GM12878 (cell line): ENCODE measurements around the gene KIF17. TPM values are rescaled to one million over a fixed set of nuclear protein-coding genes. Genes with fewer than 3 reads are reported as not detected.

Experiments
- ATAC-seq: fragments of 200-7000 bp; cut with Tn5 transposase; 3 replicates; pipeline ENCODE4 v1.9.1; 2020; ENCODE audit warnings: mild to moderate bottlenecking, moderate library complexity
- BruUV-seq: library from RNA; stranded (reverse); fragments of 400-500 nt; replicated peaks from 2 replicates; lab custom pipeline; 2021; lab: Mats Ljungman, UMichigan
- CTCF ChIA-PET: fragments of 300-600 bp; sonication (Branson Sonifier 250); formaldehyde crosslinking; extraction: SDS; loops from one replicate; lab custom pipeline; 2021; ENCODE audit warnings: inconsistent platforms; lab: Yijun Ruan, JAX
- POLR2A ChIA-PET: fragments of 350-600 bp; formaldehyde crosslinking; extraction: SDS; loops from one replicate; lab custom pipeline; 2021; ENCODE audit warnings: inconsistent platforms; lab: Charles Lee
- RAD21 ChIA-PET: fragments of 300-600 bp; sonication (Branson Sonifier 250); formaldehyde crosslinking; loops from one replicate; lab custom pipeline; 2023; ENCODE audit warnings: antibody characterized with exemption; ENCODE audit not compliant: unreplicated experiment; lab: Charles Lee
- SMC1A ChIA-PET: fragments of 300-600 bp; sonication (Branson Sonifier 250); formaldehyde crosslinking; loops from one replicate; lab custom pipeline; 2023; ENCODE audit not compliant: unreplicated experiment, uncharacterized antibody; lab: Charles Lee
- DNase-seq: peaks from one replicate; pipeline ENCODE4 v3.0.0-alpha.2; 2011; ENCODE audit warnings: low read depth, low spot score
- FAIRE-seq: peaks from 3 replicates; lab custom pipeline; 2011; peaks lifted over from hg19 to GRCh38; lab: Jason Lieb, UNC
- H2AFZ ChIP-seq: 2 replicates; pipeline ENCODE4 v1.6.0; 2011; ENCODE audit warnings: low read depth, low read length, control low read depth; ENCODE audit not compliant: control insufficient read depth
- H3K27ac ChIP-seq: 2 replicates; pipeline ENCODE4 v1.5.1; 2011; ENCODE audit warnings: control low read depth; ENCODE audit not compliant: control insufficient read depth, insufficient read depth
- H3K27me3 ChIP-seq, 2 experiments: replicated peaks in 1 of 2; 2 replicates each; pipeline versions ENCODE4 v1.6.0 to v1.6.1; 2011; ENCODE audit warnings: low read length in 1 of 2; ENCODE audit not compliant: control insufficient read depth in 2 of 2, insufficient read depth in 2 of 2
- H3K36me3 ChIP-seq, 2 experiments: 2 replicates each; pipeline ENCODE4 v1.5.1; 2011; ENCODE audit warnings: low read length in 1 of 2; ENCODE audit not compliant: control insufficient read depth in 2 of 2, insufficient read depth in 2 of 2
- H3K4me1 ChIP-seq: 2 replicates; pipeline ENCODE4 v1.6.1; 2011; ENCODE audit warnings: mild to moderate bottlenecking, low read length, moderate library complexity, mixed read lengths; ENCODE audit not compliant: control insufficient read depth, insufficient read depth
- H3K4me2 ChIP-seq: 2 replicates; pipeline ENCODE4 v1.6.0; 2011; ENCODE audit warnings: control low read depth; ENCODE audit not compliant: control insufficient read depth, insufficient read depth
- H3K4me3 ChIP-seq: fragments of 200-600 bp; sonication (generic); 2 replicates; pipeline ENCODE4 v1.5.1; 2016
- H3K79me2 ChIP-seq: 2 replicates; pipeline ENCODE4 v1.6.0; 2011; ENCODE audit warnings: low read length; ENCODE audit not compliant: control insufficient read depth, insufficient read depth
- H3K9ac ChIP-seq: 2 replicates; pipeline ENCODE4 v1.8.0; 2011; ENCODE audit warnings: low read length, control low read depth, mixed read lengths; ENCODE audit not compliant: control insufficient read depth, insufficient read depth
- H3K9me3 ChIP-seq: replicated peaks from 3 replicates; pipeline ENCODE4 v1.5.1; 2011; ENCODE audit warnings: mild to moderate bottlenecking, low read length; ENCODE audit not compliant: control insufficient read depth, insufficient read depth
- H4K20me1 ChIP-seq: 2 replicates; pipeline ENCODE4 v1.6.0; 2011; ENCODE audit not compliant: control insufficient read depth, insufficient read depth
- CBFB ChIP-seq: IDR thresholded peaks from 2 replicates; pipeline ENCODE4 v1.6.1; 2016; ENCODE audit warnings: antibody characterized with exemption, low read depth
- CREM ChIP-seq: IDR thresholded peaks from 2 replicates; pipeline ENCODE4 v1.6.1; 2014; ENCODE audit warnings: antibody characterized with exemption, low read depth
- ETV6 ChIP-seq, 2 experiments: fragments of 450-650 bp in 1 of 2; IDR thresholded peaks in 1 of 2; conservative IDR thresholded peaks in 1 of 2; 2 replicates each; pipeline ENCODE4 v1.6.1; 2014; ENCODE audit warnings: antibody characterized with exemption in 1 of 2, borderline replicate concordance in 1 of 2, low read depth in 1 of 2, mild to moderate bottlenecking in 1 of 2, moderate library complexity in 1 of 2
- IKZF1 ChIP-seq: fragments of 450-650 bp; conservative IDR thresholded peaks from 2 replicates; pipeline ENCODE4 v1.6.1; 2017; ENCODE audit warnings: antibody characterized with exemption, mild to moderate bottlenecking
- IKZF2 ChIP-seq, 2 experiments: fragments of 450-650 bp; IDR thresholded peaks; 2 replicates each; pipeline ENCODE4 v1.6.1; 2017; ENCODE audit warnings: mild to moderate bottlenecking in 2 of 2, moderate library complexity in 2 of 2
- LARP7 ChIP-seq: fragments of 450-650 bp; IDR thresholded peaks from 2 replicates; pipeline ENCODE4 v1.6.1; 2017; ENCODE audit warnings: mild to moderate bottlenecking
- MEF2B ChIP-seq: fragments of 450-650 bp; IDR thresholded peaks from 2 replicates; pipeline ENCODE4 v1.6.1; 2018; ENCODE audit warnings: mild to moderate bottlenecking, moderate library complexity; ENCODE audit not compliant: partially characterized antibody, poor library complexity, severe bottlenecking
- SMAD1 ChIP-seq: fragments of 450-650 bp; IDR thresholded peaks from 2 replicates; pipeline ENCODE4 v1.6.1; 2018; ENCODE audit warnings: mild to moderate bottlenecking, low read depth; ENCODE audit not compliant: partially characterized antibody
- SUZ12 ChIP-seq: fragments of 200-600 bp; sonication (generic); IDR thresholded peaks from one replicate; pipeline ENCODE4 v1.6.1; 2018; ENCODE audit warnings: antibody characterized with exemption, mild to moderate bottlenecking; ENCODE audit not compliant: unreplicated experiment
- TAF1 ChIP-seq: IDR thresholded peaks from 2 replicates; pipeline ENCODE4 v1.6.1; 2011; ENCODE audit warnings: mild to moderate bottlenecking, low read depth, low read length, borderline replicate concordance
- TCF12 ChIP-seq: IDR thresholded peaks from 2 replicates; pipeline ENCODE4 v1.6.1; 2011; ENCODE audit warnings: low read depth, mild to moderate bottlenecking, low read length
- YY1 ChIP-seq: IDR thresholded peaks from 2 replicates; pipeline ENCODE4 v1.6.1; 2011; ENCODE audit warnings: low read depth, mild to moderate bottlenecking, low read length
- ZNF217 ChIP-seq: fragments of 450-650 bp; IDR thresholded peaks from 2 replicates; pipeline ENCODE4 v1.6.1; 2017; ENCODE audit warnings: antibody characterized with exemption, mild to moderate bottlenecking
- ZNF592 ChIP-seq: fragments of 450-650 bp; IDR thresholded peaks from 2 replicates; pipeline ENCODE4 v1.6.1; 2017; ENCODE audit warnings: mild to moderate bottlenecking, moderate library complexity
- WGBS: methylation state at CpG from one replicate; pipeline ENCODE4 v1.1.6; 2016; ENCODE audit warnings: low lambda C conversion rate; ENCODE audit not compliant: insufficient replicate concordance, insufficient coverage; ENCODE audit errors: missing lambda C conversion rate; 5-methylcytosine and 5-hydroxymethylcytosine counted together
- in situ Hi-C: fragments of 300-500 bp; cut with MboI; formaldehyde crosslinking; loops from 9 replicates; pipeline ENCODE4 v1.14.3; 2018; ENCODE audit warnings: mixed read lengths
- intact Hi-C: fragments of 100-400 bp; cut with micrococcal nuclease; formaldehyde crosslinking; loops from one replicate; pipeline ENCODE4 v1.14.2; 2022; ENCODE audit not compliant: unreplicated experiment
- polyA plus RNA-seq, 11 experiments: library from polyadenylated mRNA; depleted of rRNA in 4 of 11; unstranded in 6 of 11; stranded (reverse) in 5 of 11; fragments of >200 nt; fragmentation: Nextera tagmentation in 4 of 11; fragmentation: Illumina TruSeq in 1 of 11; extraction: Ambion mirVana in 4 of 11; extraction: Trizol in 1 of 11; gene quantifications; 1 replicate in 1 of 11; 2 replicates in 10 of 11; pipeline versions ENCODE4 v1.2.1 to v1.2.3, GENCODE V29; 2011 to 2016; ENCODE audit warnings: inconsistent platforms in 2 of 11, missing spikeins in 2 of 11, low read depth in 1 of 11
- total RNA-seq, 4 experiments: library from RNA; depleted of rRNA in 3 of 4; stranded (reverse); fragments of >200 nt in 3 of 4; fragmentation: Illumina TruSeq in 1 of 4; extraction: Trizol in 1 of 4; gene quantifications; 2 replicates each; pipeline versions ENCODE4 v1.2.1 to v1.2.3, GENCODE V29; 2013 to 2021
- TF ChIP-seq, protein P1 (sequence below): IDR thresholded peaks from 2 replicates; pipeline ENCODE4 v1.6.1; 2011; ENCODE audit warnings: low read depth, low read length, improper control_type of control experiment, borderline replicate concordance
- TF ChIP-seq, protein P2 (sequence below): fragments of 450-650 bp; IDR thresholded peaks from 2 replicates; pipeline ENCODE4 v1.6.1; 2017; ENCODE audit warnings: mild to moderate bottlenecking

Gene KIF17
- total and polyA plus RNA-seq, 10 of the 15 experiments (the other 5 are each of a cell fraction or from before 2014, with no cell fraction given) = 0.01 to 0.10 (median 0.03) TPM; not detected in 7

GRCh38 chr1:20686883-20687725 is 30.7 kb downstream of the KIF17 start (continued):
- TF ChIP-seq ZNF592 = no peak
- no peak for TF ChIP-seq ETV6 (conservative IDR thresholded peaks at IDR 0.05 in 1 of 2, IDR thresholded peaks at IDR 0.05 in 1 of 2; ENCODE audit: borderline replicate concordance in 1 of 2, low read depth in 1 of 2)
- TF ChIP-seq, protein P1, sequence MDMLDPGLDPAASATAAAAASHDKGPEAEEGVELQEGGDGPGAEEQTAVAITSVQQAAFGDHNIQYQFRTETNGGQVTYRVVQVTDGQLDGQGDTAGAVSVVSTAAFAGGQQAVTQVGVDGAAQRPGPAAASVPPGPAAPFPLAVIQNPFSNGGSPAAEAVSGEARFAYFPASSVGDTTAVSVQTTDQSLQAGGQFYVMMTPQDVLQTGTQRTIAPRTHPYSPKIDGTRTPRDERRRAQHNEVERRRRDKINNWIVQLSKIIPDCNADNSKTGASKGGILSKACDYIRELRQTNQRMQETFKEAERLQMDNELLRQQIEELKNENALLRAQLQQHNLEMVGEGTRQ = no peak
- TF ChIP-seq, all 136 proteins: peak for 0

GRCh38 chr1:20685741-20686140 is 32.1 kb downstream of the KIF17 start:
- Histone ChIP-seq H3K27me3 (peaks cover 0 to 2% of the 10 kb centered on the region in 2 experiments; a peak in 3 of 4 replicates), H3K4me3 (no peak overlapping the region), H4K20me1 (no peaks in the 10 kb centered on the region), H3K4me1 (no peaks in the 10 kb centered on the region), H3K79me2 (no peaks in the 10 kb centered on the region), H3K9me3 (no peaks in the 10 kb centered on the region), H3K27ac (no peak overlapping the region), H3K36me3 (no peaks in the 10 kb centered on the region), H3K4me2 (no peak overlapping the region), H2AFZ (no peak overlapping the region), H3K9ac (no peak overlapping the region)
- CTCF ChIA-PET = no interaction called here
- intact Hi-C loops (no loop called here), in situ Hi-C loops (no loop called here)
- SMC1A ChIA-PET = no interaction called here
- POLR2A ChIA-PET = no interaction called here
- 53% methylated on average over 12 of the region's 12 CpGs for WGBS
- RAD21 ChIA-PET = no interaction called here
- FAIRE-seq (no peak), ATAC-seq (no peak), DNase-seq (no peak)
- BruUV-seq = no TSS peak
- no peak for TF ChIP-seq IKZF1
- TF ChIP-seq CBFB = no peak
- TF ChIP-seq IKZF2 (IDR thresholded peaks at IDR 0.05) = no peak
- no peak for TF ChIP-seq MEF2B
- TF ChIP-seq CREM = no peak
- TF ChIP-seq SMAD1 = no peak
- TF ChIP-seq TAF1 = no peak
- TF ChIP-seq LARP7 = no peak
- TF ChIP-seq TCF12 = no peak
- TF ChIP-seq, protein P2, sequence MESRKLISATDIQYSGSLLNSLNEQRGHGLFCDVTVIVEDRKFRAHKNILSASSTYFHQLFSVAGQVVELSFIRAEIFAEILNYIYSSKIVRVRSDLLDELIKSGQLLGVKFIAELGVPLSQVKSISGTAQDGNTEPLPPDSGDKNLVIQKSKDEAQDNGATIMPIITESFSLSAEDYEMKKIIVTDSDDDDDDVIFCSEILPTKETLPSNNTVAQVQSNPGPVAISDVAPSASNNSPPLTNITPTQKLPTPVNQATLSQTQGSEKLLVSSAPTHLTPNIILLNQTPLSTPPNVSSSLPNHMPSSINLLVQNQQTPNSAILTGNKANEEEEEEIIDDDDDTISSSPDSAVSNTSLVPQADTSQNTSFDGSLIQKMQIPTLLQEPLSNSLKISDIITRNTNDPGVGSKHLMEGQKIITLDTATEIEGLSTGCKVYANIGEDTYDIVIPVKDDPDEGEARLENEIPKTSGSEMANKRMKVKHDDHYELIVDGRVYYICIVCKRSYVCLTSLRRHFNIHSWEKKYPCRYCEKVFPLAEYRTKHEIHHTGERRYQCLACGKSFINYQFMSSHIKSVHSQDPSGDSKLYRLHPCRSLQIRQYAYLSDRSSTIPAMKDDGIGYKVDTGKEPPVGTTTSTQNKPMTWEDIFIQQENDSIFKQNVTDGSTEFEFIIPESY = no peak
- TF ChIP-seq YY1 = no peak
- no peak for TF ChIP-seq ZNF217
- TF ChIP-seq SUZ12 = no peak
